GM12864 (cell line): ENCODE results near the gene LTBP1.

Source experiments
- DNase-seq: peaks from one replicate; pipeline ENCODE4 v3.0.0-alpha.2; 2011; ENCODE audit warnings: low read depth
- H3K4me3 ChIP-seq: 2 replicates; pipeline ENCODE4 v1.5.1; 2011; ENCODE audit warnings: mild to moderate bottlenecking, low read depth, low read length, control low read depth
- CTCF ChIP-seq: IDR thresholded peaks from 2 replicates; pipeline ENCODE4 v1.5.1; 2011; ENCODE audit warnings: low read depth, mild to moderate bottlenecking, moderate library complexity, low read length, control low read depth, inconsistent platforms; ENCODE audit errors: missing control alignments

LTBP1 gene

GRCh38 chr2:33373986-33374385 lies 427.2 kb downstream of the LTBP1 start:
- no peak overlapping the region for H3K4me3 ChIP-seq
- DNase-seq, result no peak
- TF ChIP-seq CTCF, result no peak

GRCh38 chr2:33375054-33375453 lies 428.3 kb downstream of the LTBP1 start:
- no peak overlapping the region for H3K4me3 ChIP-seq
- no peak for DNase-seq
- TF ChIP-seq CTCF, result no peak

GRCh38 chr2:33377048-33377447 lies 430.3 kb downstream of the LTBP1 start:
- H3K4me3 ChIP-seq, result no peak overlapping the region
- DNase-seq, result no peak
- no peak for TF ChIP-seq CTCF

- DNase-seq, result no peak
- H3K4me3 ChIP-seq, result no peak overlapping the region
- TF ChIP-seq CTCF, result no peak
These were observed 431.9 kb downstream of the LTBP1 start for GRCh38 chr2:33378556-33379210.

- no peak for DNase-seq
- H3K4me3 ChIP-seq, result no peak overlapping the region
- TF ChIP-seq CTCF, result peak; percentile 68
These were observed 433.4 kb downstream of the LTBP1 start for GRCh38 chr2:33380001-33380609.

- DNase-seq, result no peak
- no peak for TF ChIP-seq CTCF
- no peak overlapping the region for H3K4me3 ChIP-seq
These were observed 434.0 kb downstream of the LTBP1 start for GRCh38 chr2:33380719-33381118.
